ENCODE results near the gene HYDIN. TPM values are rescaled to one million over a fixed set of nuclear protein-coding genes. Genes with fewer than 3 reads are reported as not detected.

Gene HYDIN
- polyA plus RNA-seq, 4 donors: 0.12 to 3.1 TPM; not detected in 2

- H3K9me3 ChIP-seq (ENCODE audit: control insufficient read depth in 2 of 2, insufficient read depth in 1 of 2, low read depth in 1 of 2, low read length in 1 of 2): peaks cover 0 to 11% of the 10 kb centered on the region in 2 donors
- H3K27me3 ChIP-seq (ENCODE audit: control insufficient read depth in 3 of 3, insufficient read depth in 3 of 3, low read length in 3 of 3): peaks cover 0 to 12% (median 0%) of the 10 kb centered on the region in 3 donors
- H3K36me3 ChIP-seq (ENCODE audit: control insufficient read depth in 3 of 3, insufficient read depth in 2 of 3, low read depth in 1 of 3, low read length in 3 of 3): peaks cover 0 to 5% (median 0%) of the 10 kb centered on the region in 3 donors
- 0% methylated on average over 59 to 64 of the region's 64 CpGs for WGBS, 3 donors
- peak within 1 kb of the TSS in 2 of 3 donors; percentile 49 to 71 for H3K27ac ChIP-seq (ENCODE audit: low read depth in 1 of 3, low read length in 2 of 3)
- peaks cover 4 to 10% (median 5%) of the 10 kb centered on the region in 3 donors for H3K4me1 ChIP-seq (ENCODE audit: control insufficient read depth in 3 of 3, insufficient read depth in 2 of 3, low read depth in 1 of 3, low read length in 2 of 3)
- peak; percentile 94 to 97 for DNase-seq
- peak within 1 kb of the TSS; percentile 68 to 92 (median 81) for H3K4me3 ChIP-seq (ENCODE audit: low read depth in 1 of 3, low read length in 3 of 3)
- FAIRE-seq: no peak
Measured at GRCh38 chr16:70800781-70801480, 429.6 kb downstream of the HYDIN start, which contains the start of gene VAC14. TSS of gene VAC14 (minus strand) at chr16:70801158. CDS start at chr16:70800900, 258 bp downstream.

- 5 to 10% (median 8%) methylated on average over 7 of the region's 7 CpGs for WGBS, 3 donors
- DNase-seq (peak; percentile 9 to 15), FAIRE-seq (no peak)
- H3K27ac ChIP-seq (ENCODE audit: low read depth in 1 of 3, low read length in 2 of 3): peak overlapping the region in 2 of 3 donors; percentile 49 to 71
- H3K4me1 ChIP-seq (ENCODE audit: control insufficient read depth in 3 of 3, insufficient read depth in 2 of 3, low read depth in 1 of 3, low read length in 2 of 3): peaks cover 4 to 10% (median 5%) of the 10 kb centered on the region in 3 donors
- H3K9me3 ChIP-seq (ENCODE audit: control insufficient read depth in 2 of 2, insufficient read depth in 1 of 2, low read depth in 1 of 2, low read length in 1 of 2): peaks cover 0 to 11% of the 10 kb centered on the region in 2 donors
- H3K4me3 ChIP-seq (ENCODE audit: low read depth in 1 of 3, low read length in 3 of 3): peak overlapping the region; percentile 68 to 92 (median 81)
- H3K27me3 ChIP-seq (ENCODE audit: control insufficient read depth in 3 of 3, insufficient read depth in 3 of 3, low read length in 3 of 3): peaks cover 0 to 12% (median 0%) of the 10 kb centered on the region in 3 donors
- H3K36me3 ChIP-seq (ENCODE audit: control insufficient read depth in 3 of 3, insufficient read depth in 2 of 3, low read depth in 1 of 3, low read length in 3 of 3): peaks cover 0 to 8% (median 0%) of the 10 kb centered on the region in 3 donors
Measured at GRCh38 chr16:70800311-70800710, 430.2 kb downstream of the HYDIN start.

GRCh38 chr16:70796301-70796700 is 434.2 kb downstream of the HYDIN start:
- FAIRE-seq (no peak), DNase-seq (no peak)
- Histone ChIP-seq H3K9me3 (ENCODE audit: control insufficient read depth in 2 of 2, insufficient read depth in 1 of 2, low read depth in 1 of 2, low read length in 1 of 2) (no peaks in the 10 kb centered on the region), H3K27ac (ENCODE audit: low read depth in 1 of 3, low read length in 2 of 3) (no peak overlapping the region), H3K36me3 (ENCODE audit: control insufficient read depth in 3 of 3, insufficient read depth in 2 of 3, low read depth in 1 of 3, low read length in 3 of 3) (peaks cover 0 to 16% (median 0%) of the 10 kb centered on the region in 3 donors), H3K27me3 (ENCODE audit: control insufficient read depth in 3 of 3, insufficient read depth in 3 of 3, low read length in 3 of 3) (no peaks in the 10 kb centered on the region), H3K4me3 (ENCODE audit: low read depth in 1 of 3, low read length in 3 of 3) (no peak overlapping the region), H3K4me1 (ENCODE audit: control insufficient read depth in 3 of 3, insufficient read depth in 2 of 3, low read depth in 1 of 3, low read length in 2 of 3) (peaks cover 4 to 10% (median 5%) of the 10 kb centered on the region in 3 donors)
- WGBS, 3 donors: 85 to 89% (median 85%) methylated on average over 3 of the region's 3 CpGs

DNA sequence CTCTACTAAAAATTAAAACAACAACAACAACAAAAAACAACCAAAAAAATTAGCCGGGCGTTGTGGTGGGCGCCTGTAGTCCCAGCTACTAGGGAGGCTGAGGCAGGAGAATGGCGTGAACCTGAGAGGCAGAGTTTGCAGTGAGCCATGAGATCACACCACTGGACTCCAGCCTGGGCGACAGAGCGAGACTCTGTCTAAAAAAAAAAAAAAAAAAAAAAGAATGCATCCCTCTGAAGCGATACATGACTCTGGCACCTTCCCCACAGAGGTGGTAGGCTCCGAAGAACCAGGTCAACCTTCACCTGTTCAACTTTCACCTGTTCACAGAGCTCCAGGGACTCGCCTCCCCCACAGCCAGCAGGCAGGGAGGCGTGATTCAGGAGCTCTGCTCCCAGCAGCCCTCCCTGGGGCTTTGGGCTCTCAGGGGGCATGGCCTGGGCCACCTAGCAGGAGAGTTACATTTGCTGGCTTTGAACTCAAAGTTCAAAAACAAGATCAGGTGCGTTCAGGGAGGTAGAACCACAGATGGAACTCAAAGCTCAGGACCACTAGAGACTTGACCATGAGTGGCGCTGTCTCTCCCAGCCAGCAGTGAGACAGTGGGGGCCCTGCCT is 435.1 kb downstream of the HYDIN start:
- H3K27me3 ChIP-seq (ENCODE audit: control insufficient read depth in 3 of 3, insufficient read depth in 3 of 3, low read length in 3 of 3): no peaks in the 10 kb centered on the region
- DNase-seq (no peak), FAIRE-seq (no peak)
- no peaks in the 10 kb centered on the region for H3K9me3 ChIP-seq (ENCODE audit: control insufficient read depth in 2 of 2, insufficient read depth in 1 of 2, low read depth in 1 of 2, low read length in 1 of 2)
- H3K4me3 ChIP-seq (ENCODE audit: low read depth in 1 of 3, low read length in 3 of 3): no peak overlapping the region
- 87 to 89% (median 88%) methylated on average over 12 of the region's 12 CpGs for WGBS, 3 donors
- H3K4me1 ChIP-seq (ENCODE audit: control insufficient read depth in 3 of 3, insufficient read depth in 2 of 3, low read depth in 1 of 3, low read length in 2 of 3): peaks cover 4 to 10% (median 5%) of the 10 kb centered on the region in 3 donors
- H3K36me3 ChIP-seq (ENCODE audit: control insufficient read depth in 3 of 3, insufficient read depth in 2 of 3, low read depth in 1 of 3, low read length in 3 of 3): peaks cover 0 to 23% (median 0%) of the 10 kb centered on the region in 3 donors
- peak overlapping the region in 1 of 3 donors; percentile 8 for H3K27ac ChIP-seq (ENCODE audit: low read depth in 1 of 3, low read length in 2 of 3)

GRCh38 chr16:70793851-70794502 is 436.5 kb downstream of the HYDIN start:
- H3K4me1 ChIP-seq (ENCODE audit: control insufficient read depth in 3 of 3, insufficient read depth in 2 of 3, low read depth in 1 of 3, low read length in 2 of 3): peaks cover 0 to under 1% (median 0%) of the 10 kb centered on the region in 3 donors
- H3K9me3 ChIP-seq (ENCODE audit: control insufficient read depth in 2 of 2, insufficient read depth in 1 of 2, low read depth in 1 of 2, low read length in 1 of 2): no peaks in the 10 kb centered on the region
- peaks cover 0 to 31% (median 0%) of the 10 kb centered on the region in 3 donors for H3K36me3 ChIP-seq (ENCODE audit: control insufficient read depth in 3 of 3, insufficient read depth in 2 of 3, low read depth in 1 of 3, low read length in 3 of 3)
- DNase-seq: no peak
- H3K4me3 ChIP-seq (ENCODE audit: low read depth in 1 of 3, low read length in 3 of 3): no peak overlapping the region
- no peaks in the 10 kb centered on the region for H3K27me3 ChIP-seq (ENCODE audit: control insufficient read depth in 3 of 3, insufficient read depth in 3 of 3, low read length in 3 of 3)
- WGBS, 3 donors: 82 to 88% (median 86%) methylated on average over 8 of the region's 8 CpGs
- H3K27ac ChIP-seq (ENCODE audit: low read depth in 1 of 3, low read length in 2 of 3): peak overlapping the region in 1 of 3 donors; percentile 62
- FAIRE-seq: no peak

GRCh38 chr16:70790815-70791214 is 439.7 kb downstream of the HYDIN start:
- Histone ChIP-seq H3K4me3 (ENCODE audit: low read depth in 1 of 3, low read length in 3 of 3) (no peak overlapping the region), H3K27me3 (ENCODE audit: control insufficient read depth in 3 of 3, insufficient read depth in 3 of 3, low read length in 3 of 3) (no peaks in the 10 kb centered on the region), H3K27ac (ENCODE audit: low read depth in 1 of 3, low read length in 2 of 3) (no peak overlapping the region), H3K4me1 (ENCODE audit: control insufficient read depth in 3 of 3, insufficient read depth in 2 of 3, low read depth in 1 of 3, low read length in 2 of 3) (no peaks in the 10 kb centered on the region), H3K9me3 (ENCODE audit: control insufficient read depth in 2 of 2, insufficient read depth in 1 of 2, low read depth in 1 of 2, low read length in 1 of 2) (no peaks in the 10 kb centered on the region), H3K36me3 (ENCODE audit: control insufficient read depth in 3 of 3, insufficient read depth in 2 of 3, low read depth in 1 of 3, low read length in 3 of 3) (peaks cover 0 to 53% (median 1%) of the 10 kb centered on the region in 3 donors)
- WGBS, 3 donors: 70 to 88% (median 82%) methylated on average over 8 of the region's 8 CpGs
- FAIRE-seq (no peak), DNase-seq (no peak)

DNA sequence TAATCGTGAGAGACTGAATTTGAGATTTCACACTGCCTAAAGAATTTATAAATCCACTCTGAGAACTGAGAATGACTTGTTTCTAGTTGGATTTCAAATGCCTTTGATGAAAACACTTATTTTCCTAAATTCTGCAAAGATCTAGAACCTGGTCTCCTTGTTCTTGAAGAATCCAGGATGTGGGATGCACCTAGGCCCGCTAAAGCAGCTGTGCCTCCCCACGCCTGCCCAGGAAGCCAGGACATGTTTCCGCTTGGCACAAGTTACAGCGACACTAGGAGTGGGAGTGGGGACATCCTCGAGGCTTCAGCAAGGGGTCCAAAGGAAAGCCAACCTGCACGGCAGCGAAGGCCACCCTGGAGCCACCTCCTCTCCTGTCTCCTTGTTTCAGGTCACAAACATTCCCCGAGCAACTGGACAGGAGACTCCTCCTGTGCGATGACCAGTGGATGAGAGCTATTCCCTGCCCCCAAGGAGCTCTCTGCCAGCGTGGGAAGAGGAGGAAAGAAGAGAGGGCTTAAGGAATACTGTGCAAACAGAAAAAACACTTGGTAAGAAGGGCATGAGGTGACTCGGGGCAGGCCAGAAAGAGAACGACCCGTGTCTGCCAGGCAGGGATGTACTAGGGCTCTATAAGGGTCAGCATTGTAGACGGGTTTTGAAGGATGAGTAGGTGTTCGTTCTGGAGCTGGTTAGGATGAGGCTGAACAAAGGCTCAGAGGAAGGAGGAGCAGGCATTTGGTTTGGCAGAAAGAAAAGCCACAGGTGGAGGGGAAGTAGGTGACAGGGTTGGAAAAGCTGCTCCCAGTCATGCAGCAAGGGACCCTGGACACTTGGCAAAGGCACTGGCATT is 440.7 kb downstream of the HYDIN start:
- H3K9me3 ChIP-seq (ENCODE audit: control insufficient read depth in 2 of 2, insufficient read depth in 1 of 2, low read depth in 1 of 2, low read length in 1 of 2): no peaks in the 10 kb centered on the region
- DNase-seq: no peak
- WGBS, 3 donors: 85 to 87% (median 86%) methylated on average over 16 of the region's 16 CpGs
- no peak for FAIRE-seq
- H3K4me1 ChIP-seq (ENCODE audit: control insufficient read depth in 3 of 3, insufficient read depth in 2 of 3, low read depth in 1 of 3, low read length in 2 of 3): no peaks in the 10 kb centered on the region
- H3K4me3 ChIP-seq (ENCODE audit: low read depth in 1 of 3, low read length in 3 of 3): no peak overlapping the region
- peaks cover 0 to 59% (median 8%) of the 10 kb centered on the region in 3 donors for H3K36me3 ChIP-seq (ENCODE audit: control insufficient read depth in 3 of 3, insufficient read depth in 2 of 3, low read depth in 1 of 3, low read length in 3 of 3)
- no peak overlapping the region for H3K27ac ChIP-seq (ENCODE audit: low read depth in 1 of 3, low read length in 2 of 3)
- no peaks in the 10 kb centered on the region for H3K27me3 ChIP-seq (ENCODE audit: control insufficient read depth in 3 of 3, insufficient read depth in 3 of 3, low read length in 3 of 3)
